ENCODE measurements around the gene CST7.

Gene CST7

DNA sequence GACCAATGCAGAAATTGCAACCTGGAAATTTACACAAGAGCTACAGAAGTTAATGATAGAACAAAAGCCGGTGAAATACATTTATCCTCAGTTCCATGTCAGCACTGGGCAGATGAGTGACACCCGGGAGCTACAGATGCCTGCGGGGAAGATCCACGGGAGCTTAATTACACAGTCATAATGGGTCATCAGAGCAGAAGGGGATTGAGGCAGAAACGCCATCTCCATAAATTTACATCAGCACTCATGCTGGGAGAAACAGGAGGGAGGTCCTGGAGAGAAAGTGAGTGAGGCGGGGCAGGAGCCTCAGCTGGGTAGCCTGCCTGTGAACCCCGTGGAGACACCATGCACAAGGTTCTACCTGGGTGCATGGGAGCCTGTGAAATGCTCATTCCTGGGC, 37.6 kb upstream of the CST7 start:
- Histone ChIP-seq H3K4me3 (ENCODE audit: low read length, poor library complexity, severe bottlenecking) (no peak overlapping the region), H3K9me2 (replicated peaks; ENCODE audit: low read depth, low read length) (no peaks in the 10 kb centered on the region), H3K4me1 (ENCODE audit: insufficient read depth, low read length, poor library complexity, severe bottlenecking) (no peaks in the 10 kb centered on the region), H2AFZ (ENCODE audit: low read length) (no peak overlapping the region), H3K79me2 (ENCODE audit: insufficient read depth, low read length) (no peaks in the 10 kb centered on the region), H3K9me3 (ENCODE audit: insufficient read depth, low read depth, low read length) (0 out of 2 replicates have a peak, but pooled peaks cover 7% of the 10 kb centered on the region), H3K36me3 (ENCODE audit: insufficient read depth, low read length) (no peaks in the 10 kb centered on the region), H3K9ac (ENCODE audit: low read depth, low read length, poor library complexity, severe bottlenecking) (no peak overlapping the region), H3F3A (ENCODE audit: low read depth) (no peaks in the 10 kb centered on the region), H4K20me1 (ENCODE audit: insufficient read depth, low read length, poor library complexity, severe bottlenecking) (no peaks in the 10 kb centered on the region), H3K27me3 (ENCODE audit: insufficient read depth, low read length, poor library complexity, severe bottlenecking) (no peaks in the 10 kb centered on the region), H3K4me2 (ENCODE audit: low read depth, low read length, poor library complexity, severe bottlenecking) (no peak overlapping the region)
- TF ChIP-seq CTCF (conservative IDR thresholded peaks at IDR 0.05; ENCODE audit: low read length) (no peak), EZH2phosphoT487 (IDR thresholded peaks at IDR 0.05; ENCODE audit: borderline replicate concordance) (no peak)

- H2AFZ ChIP-seq (ENCODE audit: low read length) = no peak overlapping the region
- H4K20me1 ChIP-seq (ENCODE audit: insufficient read depth, low read length, poor library complexity, severe bottlenecking) = no peaks in the 10 kb centered on the region
- H3K9me2 ChIP-seq (replicated peaks; ENCODE audit: low read depth, low read length) = no peaks in the 10 kb centered on the region
- no peaks in the 10 kb centered on the region for H3K79me2 ChIP-seq (ENCODE audit: insufficient read depth, low read length)
- H3K4me2 ChIP-seq (ENCODE audit: low read depth, low read length, poor library complexity, severe bottlenecking) = no peak overlapping the region
- H3K36me3 ChIP-seq (ENCODE audit: insufficient read depth, low read length) = no peaks in the 10 kb centered on the region
- no peaks in the 10 kb centered on the region for H3F3A ChIP-seq (ENCODE audit: low read depth)
- H3K4me3 ChIP-seq (ENCODE audit: low read length, poor library complexity, severe bottlenecking) = no peak overlapping the region
- H3K4me1 ChIP-seq (ENCODE audit: insufficient read depth, low read length, poor library complexity, severe bottlenecking) = no peaks in the 10 kb centered on the region
- TF ChIP-seq EZH2phosphoT487 (IDR thresholded peaks at IDR 0.05; ENCODE audit: borderline replicate concordance) = no peak
- TF ChIP-seq CTCF (conservative IDR thresholded peaks at IDR 0.05; ENCODE audit: low read length) = no peak
- H3K27me3 ChIP-seq (ENCODE audit: insufficient read depth, low read length, poor library complexity, severe bottlenecking) = no peaks in the 10 kb centered on the region
- no peak overlapping the region for H3K9ac ChIP-seq (ENCODE audit: low read depth, low read length, poor library complexity, severe bottlenecking)
- no peaks in the 10 kb centered on the region for H3K9me3 ChIP-seq (ENCODE audit: insufficient read depth, low read depth, low read length)
Observed at GRCh38 chr20:24912397-24913075, 36.5 kb upstream of the CST7 start.

DNA sequence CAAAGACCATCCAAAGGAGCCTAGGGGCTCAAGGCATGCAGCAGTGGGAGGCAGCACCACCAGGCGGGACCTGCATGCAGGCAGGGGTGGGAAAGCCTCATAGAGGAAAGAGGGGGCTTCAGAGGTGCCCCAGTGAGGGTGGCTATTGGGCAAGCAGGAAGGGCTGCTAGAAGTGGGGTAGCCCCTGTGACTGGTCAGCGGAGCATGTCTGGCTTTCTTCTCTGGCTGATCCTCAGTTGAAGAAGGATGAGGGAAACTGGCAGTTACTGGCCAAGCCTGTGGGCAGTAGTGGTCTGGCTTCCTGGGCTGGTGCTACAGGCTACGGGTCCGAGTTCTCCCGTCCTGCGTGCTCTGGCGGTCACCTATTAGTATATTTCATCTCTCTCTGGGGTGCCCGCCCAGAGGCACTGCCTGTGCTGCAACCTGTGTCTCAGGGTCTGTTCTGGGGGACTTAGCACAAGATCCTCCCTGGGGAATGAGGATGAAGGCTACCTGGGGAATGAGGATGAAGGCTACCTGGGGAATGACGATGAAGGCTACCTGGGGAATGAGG, 35.9 kb upstream of the CST7 start:
- H3K4me2 ChIP-seq (ENCODE audit: low read depth, low read length, poor library complexity, severe bottlenecking) = no peak overlapping the region
- H3K27me3 ChIP-seq (ENCODE audit: insufficient read depth, low read length, poor library complexity, severe bottlenecking) = no peaks in the 10 kb centered on the region
- no peak overlapping the region for H3K9ac ChIP-seq (ENCODE audit: low read depth, low read length, poor library complexity, severe bottlenecking)
- H3F3A ChIP-seq (ENCODE audit: low read depth) = no peaks in the 10 kb centered on the region
- no peaks in the 10 kb centered on the region for H4K20me1 ChIP-seq (ENCODE audit: insufficient read depth, low read length, poor library complexity, severe bottlenecking)
- no peaks in the 10 kb centered on the region for H3K79me2 ChIP-seq (ENCODE audit: insufficient read depth, low read length)
- H3K4me1 ChIP-seq (ENCODE audit: insufficient read depth, low read length, poor library complexity, severe bottlenecking) = no peaks in the 10 kb centered on the region
- H3K36me3 ChIP-seq (ENCODE audit: insufficient read depth, low read length) = no peaks in the 10 kb centered on the region
- no peak overlapping the region for H2AFZ ChIP-seq (ENCODE audit: low read length)
- H3K9me3 ChIP-seq (ENCODE audit: insufficient read depth, low read depth, low read length) = no peaks in the 10 kb centered on the region
- no peaks in the 10 kb centered on the region for H3K9me2 ChIP-seq (replicated peaks; ENCODE audit: low read depth, low read length)
- TF ChIP-seq CTCF (conservative IDR thresholded peaks at IDR 0.05; ENCODE audit: low read length) = no peak
- no peak for TF ChIP-seq EZH2phosphoT487 (IDR thresholded peaks at IDR 0.05; ENCODE audit: borderline replicate concordance)
- no peak overlapping the region for H3K4me3 ChIP-seq (ENCODE audit: low read length, poor library complexity, severe bottlenecking)
